Stomach smooth muscle (tissue), 2 donors: ENCODE data around the gene IFI27.
A peak's percentile ranks its signal among the peaks of the same experiment; 100 is the strongest.

Experiments
- H3K27ac ChIP-seq: one replicate; pipeline ENCODE4 v1.7.0; 2013; ENCODE audit warnings: mild to moderate bottlenecking, low read length, inconsistent platforms
- H3K27me3 ChIP-seq, 2 donors: one replicate each; pipeline ENCODE4 v1.7.0; 2013; ENCODE audit warnings: low read length in 2 of 2; ENCODE audit not compliant: insufficient read depth in 2 of 2, control insufficient read depth in 1 of 2
- H3K36me3 ChIP-seq, 2 donors: one replicate each; pipeline ENCODE4 v1.7.0; 2013; ENCODE audit warnings: low read length in 2 of 2; ENCODE audit not compliant: control insufficient read depth in 2 of 2, insufficient read depth in 2 of 2
- H3K4me1 ChIP-seq: one replicate; pipeline ENCODE4 v1.7.0; 2013; ENCODE audit warnings: low read length; ENCODE audit not compliant: control insufficient read depth, insufficient read depth
- H3K4me3 ChIP-seq, 2 donors: one replicate each; pipeline ENCODE4 v1.7.0; 2013; ENCODE audit warnings: low read length in 2 of 2
- H3K9ac ChIP-seq, 2 donors: one replicate each; pipeline ENCODE4 v1.7.0; 2013; ENCODE audit warnings: low read length in 2 of 2, mild to moderate bottlenecking in 1 of 2
- H3K9me3 ChIP-seq, 2 donors: one replicate each; pipeline ENCODE4 v1.7.0; 2013; ENCODE audit warnings: low read length in 2 of 2; ENCODE audit not compliant: control insufficient read depth in 2 of 2
- donor health status: healthy.
- donor health status: Pancreatic carcinoma.

IFI27 gene

GRCh38 chr14:94124582-94125377 is 14.2 kb downstream of the IFI27 start:
- H3K36me3 ChIP-seq = peaks cover 0 to 4% of the 10 kb centered on the region in 2 donors
- no peaks in the 10 kb centered on the region for H3K27me3 ChIP-seq
- H3K27ac ChIP-seq = no peak overlapping the region
- no peak overlapping the region for H3K4me3 ChIP-seq
- peaks cover 9 to 11% of the 10 kb centered on the region in 2 donors for H3K9me3 ChIP-seq
- H3K4me1 ChIP-seq = peaks cover 11% of the 10 kb centered on the region
- no peak overlapping the region for H3K9ac ChIP-seq

- peaks cover 13% of the 10 kb centered on the region for H3K4me1 ChIP-seq
- peaks cover 0 to 4% of the 10 kb centered on the region in 2 donors for H3K36me3 ChIP-seq
- no peak overlapping the region for H3K4me3 ChIP-seq
- H3K27ac ChIP-seq = no peak overlapping the region
- H3K9ac ChIP-seq = no peak overlapping the region
- H3K9me3 ChIP-seq = peaks cover 0 to 2% of the 10 kb centered on the region in 2 donors
- H3K27me3 ChIP-seq = no peaks in the 10 kb centered on the region
Observed at GRCh38 chr14:94125659-94126418, 15.3 kb downstream of the IFI27 start.

- Histone ChIP-seq H3K4me1 (peaks cover 13% of the 10 kb centered on the region), H3K27ac (no peak overlapping the region)
Observed at GRCh38 chr14:94126419-94126677, 15.8 kb downstream of the IFI27 start.

GRCh38 chr14:94126800-94127199 is 16.3 kb downstream of the IFI27 start:
- Histone ChIP-seq H3K36me3 (peaks cover 0 to 4% of the 10 kb centered on the region in 2 donors), H3K4me3 (no peak overlapping the region), H3K27me3 (no peaks in the 10 kb centered on the region), H3K9me3 (no peaks in the 10 kb centered on the region), H3K9ac (no peak overlapping the region), H3K4me1 (peaks cover 13% of the 10 kb centered on the region), H3K27ac (no peak overlapping the region)

More at GRCh38 chr14:94126419-94126677, 15.8 kb downstream of the IFI27 start:
- no peaks in the 10 kb centered on the region for H3K27me3 ChIP-seq
- H3K9me3 ChIP-seq = no peaks in the 10 kb centered on the region
- H3K36me3 ChIP-seq = peaks cover 0 to 4% of the 10 kb centered on the region in 2 donors
- H3K9ac ChIP-seq = no peak overlapping the region
- no peak overlapping the region for H3K4me3 ChIP-seq

- Histone ChIP-seq H3K27me3 (no peaks in the 10 kb centered on the region), H3K4me1 (peaks cover 13% of the 10 kb centered on the region), H3K27ac (no peak overlapping the region), H3K9me3 (no peaks in the 10 kb centered on the region), H3K4me3 (no peak overlapping the region), H3K36me3 (peaks cover 0 to 4% of the 10 kb centered on the region in 2 donors), H3K9ac (no peak overlapping the region)
Observed at GRCh38 chr14:94127330-94127729, 16.8 kb downstream of the IFI27 start.

- Histone ChIP-seq H3K36me3 (peaks cover 0 to 4% of the 10 kb centered on the region in 2 donors), H3K27me3 (no peaks in the 10 kb centered on the region), H3K4me1 (peaks cover 13% of the 10 kb centered on the region), H3K9ac (peak overlapping the region in 1 of 2 donors; percentile 68), H3K27ac (peak overlapping the region; percentile 69), H3K9me3 (no peaks in the 10 kb centered on the region), H3K4me3 (peak overlapping the region in 1 of 2 donors; percentile 81)
Observed at GRCh38 chr14:94128216-94128839, 17.8 kb downstream of the IFI27 start.

- Histone ChIP-seq H3K4me1 (peaks cover 13% of the 10 kb centered on the region), H3K36me3 (peaks cover 0 to 4% of the 10 kb centered on the region in 2 donors), H3K4me3 (peak within 1 kb of the TSS; percentile 81 to 85), H3K9me3 (no peaks in the 10 kb centered on the region), H3K9ac (peak within 1 kb of the TSS; percentile 68 to 72), H3K27me3 (no peaks in the 10 kb centered on the region), H3K27ac (peak within 1 kb of the TSS; percentile 69)
Observed at GRCh38 chr14:94129111-94129757, 18.7 kb downstream of the IFI27 start, which contains the start of gene IFI27L2. TSS of gene IFI27L2 (minus strand) at chr14:94129604. CDS start at chr14:94129564, 40 bp downstream.

GRCh38 chr14:94129758-94130414 is 19.4 kb downstream of the IFI27 start:
- peaks cover 13% of the 10 kb centered on the region for H3K4me1 ChIP-seq
- peaks cover 0 to 4% of the 10 kb centered on the region in 2 donors for H3K36me3 ChIP-seq
- H3K27ac ChIP-seq = peak overlapping the region; percentile 69
- H3K9me3 ChIP-seq = no peaks in the 10 kb centered on the region
- peak overlapping the region in 1 of 2 donors; percentile 13 for H3K9ac ChIP-seq
- peak overlapping the region; percentile 81 to 85 for H3K4me3 ChIP-seq
- no peaks in the 10 kb centered on the region for H3K27me3 ChIP-seq

GRCh38 chr14:94132285-94132887 is 21.9 kb downstream of the IFI27 start:
- H3K27ac ChIP-seq = no peak overlapping the region
- no peaks in the 10 kb centered on the region for H3K36me3 ChIP-seq
- peaks cover 16% of the 10 kb centered on the region for H3K4me1 ChIP-seq
- H3K4me3 ChIP-seq = no peak overlapping the region
- no peak overlapping the region for H3K9ac ChIP-seq
- H3K27me3 ChIP-seq = no peaks in the 10 kb centered on the region
- H3K9me3 ChIP-seq = no peaks in the 10 kb centered on the region
